Stomach smooth muscle (tissue), 2 donors: ENCODE measurements around the gene C1QTNF5.

Source experiments
- H3K27ac ChIP-seq: one replicate; pipeline ENCODE4 v1.7.0; 2013; ENCODE audit warnings: mild to moderate bottlenecking, low read length, inconsistent platforms
- H3K27me3 ChIP-seq, 2 donors: one replicate each; pipeline ENCODE4 v1.7.0; 2013; ENCODE audit warnings: low read length in 2 of 2; ENCODE audit not compliant: insufficient read depth in 2 of 2, control insufficient read depth in 1 of 2
- H3K36me3 ChIP-seq, 2 donors: one replicate each; pipeline ENCODE4 v1.7.0; 2013; ENCODE audit warnings: low read length in 2 of 2; ENCODE audit not compliant: control insufficient read depth in 2 of 2, insufficient read depth in 2 of 2
- H3K4me1 ChIP-seq: one replicate; pipeline ENCODE4 v1.7.0; 2013; ENCODE audit warnings: low read length; ENCODE audit not compliant: control insufficient read depth, insufficient read depth
- H3K4me3 ChIP-seq, 2 donors: one replicate each; pipeline ENCODE4 v1.7.0; 2013; ENCODE audit warnings: low read length in 2 of 2
- H3K9ac ChIP-seq, 2 donors: one replicate each; pipeline ENCODE4 v1.7.0; 2013; ENCODE audit warnings: low read length in 2 of 2, mild to moderate bottlenecking in 1 of 2
- H3K9me3 ChIP-seq, 2 donors: one replicate each; pipeline ENCODE4 v1.7.0; 2013; ENCODE audit warnings: low read length in 2 of 2; ENCODE audit not compliant: control insufficient read depth in 2 of 2
- donor health status: healthy.
- donor health status: Pancreatic carcinoma.

C1QTNF5 gene

GRCh38 chr11:119352857-119353260 is 12.2 kb upstream of the C1QTNF5 start:
- no peaks in the 10 kb centered on the region for H3K9me3 ChIP-seq
- H3K27me3 ChIP-seq, result no peaks in the 10 kb centered on the region
- peak overlapping the region; percentile 67 for H3K27ac ChIP-seq
- H3K9ac ChIP-seq, result peak overlapping the region; percentile 21 to 44
- H3K36me3 ChIP-seq, result peaks cover 4 to 9% of the 10 kb centered on the region in 2 donors
- peaks cover 31% of the 10 kb centered on the region for H3K4me1 ChIP-seq
- H3K4me3 ChIP-seq, result no peak overlapping the region

DNA sequence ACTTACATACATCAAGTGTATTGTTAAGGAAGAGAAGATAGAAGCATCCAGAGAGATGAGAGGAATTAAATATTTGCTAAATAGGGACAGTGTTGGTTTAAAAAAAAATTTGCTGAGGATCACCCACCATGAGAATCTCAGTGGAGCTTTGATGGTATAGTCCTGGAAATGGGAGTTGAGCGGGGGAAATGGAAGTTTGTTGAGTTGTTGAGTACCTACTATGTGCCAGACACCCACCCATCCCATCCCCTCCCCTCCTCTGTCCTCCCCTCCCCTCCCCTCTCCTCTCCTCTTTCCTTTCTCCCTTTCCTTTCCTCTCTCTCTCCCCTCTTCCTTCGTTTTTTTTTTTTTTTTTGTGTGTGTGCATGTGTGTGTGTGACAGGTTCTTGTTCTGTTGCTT is 10.5 kb upstream of the C1QTNF5 start:
- Histone ChIP-seq H3K9me3 (no peaks in the 10 kb centered on the region), H3K36me3 (peaks cover 0 to 3% of the 10 kb centered on the region in 2 donors), H3K27ac (no peak overlapping the region), H3K9ac (no peak overlapping the region), H3K4me3 (no peak overlapping the region), H3K27me3 (no peaks in the 10 kb centered on the region), H3K4me1 (peaks cover 35% of the 10 kb centered on the region)

DNA sequence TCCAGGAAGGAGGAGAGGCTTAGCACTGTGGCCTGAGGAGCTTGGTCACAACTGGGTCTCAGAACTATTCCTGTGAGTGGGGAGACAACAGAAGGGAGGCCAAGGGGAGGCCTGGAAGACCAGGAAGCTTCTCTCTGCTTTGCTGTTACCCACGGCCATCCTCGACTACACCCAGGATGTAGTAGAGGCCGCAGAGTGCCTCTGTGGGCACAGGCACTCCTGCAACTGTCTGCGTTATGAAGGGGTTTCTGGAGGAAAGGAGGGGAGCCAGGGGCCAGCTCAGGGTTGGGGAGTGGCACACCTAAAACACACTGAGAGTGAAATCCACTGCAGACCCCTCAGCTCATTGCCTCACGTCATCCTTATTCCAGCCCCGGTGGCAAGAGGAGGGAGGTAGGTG is 9.6 kb upstream of the C1QTNF5 start:
- H3K4me3 ChIP-seq, result no peak overlapping the region
- H3K27me3 ChIP-seq, result no peaks in the 10 kb centered on the region
- no peak overlapping the region for H3K27ac ChIP-seq
- H3K9me3 ChIP-seq, result no peaks in the 10 kb centered on the region
- peaks cover 0 to 1% of the 10 kb centered on the region in 2 donors for H3K36me3 ChIP-seq
- no peak overlapping the region for H3K9ac ChIP-seq
- H3K4me1 ChIP-seq, result peaks cover 35% of the 10 kb centered on the region

- no peaks in the 10 kb centered on the region for H3K36me3 ChIP-seq
- H3K4me3 ChIP-seq, result no peak overlapping the region
- peaks cover 32% of the 10 kb centered on the region for H3K4me1 ChIP-seq
- no peak overlapping the region for H3K9ac ChIP-seq
- H3K27ac ChIP-seq, result no peak overlapping the region
- H3K9me3 ChIP-seq, result no peaks in the 10 kb centered on the region
- no peaks in the 10 kb centered on the region for H3K27me3 ChIP-seq
Observed at GRCh38 chr11:119347940-119348605, 7.4 kb upstream of the C1QTNF5 start.

- Histone ChIP-seq H3K4me3 (no peak overlapping the region), H3K27ac (peak overlapping the region; percentile 37), H3K9me3 (no peaks in the 10 kb centered on the region), H3K27me3 (no peaks in the 10 kb centered on the region), H3K36me3 (no peaks in the 10 kb centered on the region), H3K9ac (peak overlapping the region in 1 of 2 donors; percentile 21), H3K4me1 (peaks cover 26% of the 10 kb centered on the region)
Observed at GRCh38 chr11:119347242-119347641, 6.6 kb upstream of the C1QTNF5 start.

- Histone ChIP-seq H3K4me3 (no peak within 1 kb of the TSS), H3K27me3 (no peaks in the 10 kb centered on the region), H3K4me1 (peaks cover 22% of the 10 kb centered on the region), H3K36me3 (no peaks in the 10 kb centered on the region), H3K27ac (peak within 1 kb of the TSS; percentile 37), H3K9ac (peak within 1 kb of the TSS in 1 of 2 donors; percentile 21), H3K9me3 (no peaks in the 10 kb centered on the region)
Observed at GRCh38 chr11:119346605-119347004, 5.9 kb upstream of the C1QTNF5 start, which contains the start of gene MFRP. MFRP (minus strand) TSS chr11:119346705; CDS start chr11:119346513, 192 bp downstream.

DNA sequence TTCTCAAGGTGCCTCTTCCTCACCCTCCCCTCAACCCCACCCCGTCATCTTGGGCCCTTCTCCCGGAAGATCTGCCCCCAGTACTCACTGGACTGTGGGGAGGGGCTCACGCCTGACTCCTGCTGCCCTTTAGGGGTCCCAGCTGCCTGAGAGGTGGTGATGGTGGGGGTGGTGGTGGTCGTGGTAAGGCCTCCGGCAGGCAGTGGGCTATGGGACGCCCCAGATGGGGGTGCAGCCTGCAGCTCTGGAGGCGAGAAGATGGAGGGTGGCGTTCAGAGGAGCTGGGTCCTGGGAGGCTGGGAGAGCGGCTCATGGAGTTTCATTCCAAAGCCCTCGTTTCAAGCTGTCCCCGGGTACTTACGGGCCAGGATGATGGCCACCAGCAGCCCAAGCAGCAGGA is 5.0 kb upstream of the C1QTNF5 start:
- Histone ChIP-seq H3K36me3 (no peaks in the 10 kb centered on the region), H3K4me1 (peaks cover 30% of the 10 kb centered on the region), H3K9ac (no peak overlapping the region), H3K27me3 (no peaks in the 10 kb centered on the region), H3K9me3 (no peaks in the 10 kb centered on the region), H3K4me3 (no peak overlapping the region), H3K27ac (no peak overlapping the region)

GRCh38 chr11:119344291-119345010 is 3.8 kb upstream of the C1QTNF5 start:
- Histone ChIP-seq H3K9me3 (no peaks in the 10 kb centered on the region), H3K4me3 (no peak overlapping the region), H3K27me3 (no peaks in the 10 kb centered on the region), H3K4me1 (peaks cover 40% of the 10 kb centered on the region), H3K9ac (no peak overlapping the region), H3K27ac (no peak overlapping the region), H3K36me3 (no peaks in the 10 kb centered on the region)

- peaks cover 47% of the 10 kb centered on the region for H3K4me1 ChIP-seq
- no peak overlapping the region for H3K4me3 ChIP-seq
- H3K27me3 ChIP-seq, result no peaks in the 10 kb centered on the region
- H3K9me3 ChIP-seq, result no peaks in the 10 kb centered on the region
- no peaks in the 10 kb centered on the region for H3K36me3 ChIP-seq
- no peak overlapping the region for H3K9ac ChIP-seq
- H3K27ac ChIP-seq, result no peak overlapping the region
Observed at GRCh38 chr11:119343726-119344125, 3.0 kb upstream of the C1QTNF5 start.

DNA sequence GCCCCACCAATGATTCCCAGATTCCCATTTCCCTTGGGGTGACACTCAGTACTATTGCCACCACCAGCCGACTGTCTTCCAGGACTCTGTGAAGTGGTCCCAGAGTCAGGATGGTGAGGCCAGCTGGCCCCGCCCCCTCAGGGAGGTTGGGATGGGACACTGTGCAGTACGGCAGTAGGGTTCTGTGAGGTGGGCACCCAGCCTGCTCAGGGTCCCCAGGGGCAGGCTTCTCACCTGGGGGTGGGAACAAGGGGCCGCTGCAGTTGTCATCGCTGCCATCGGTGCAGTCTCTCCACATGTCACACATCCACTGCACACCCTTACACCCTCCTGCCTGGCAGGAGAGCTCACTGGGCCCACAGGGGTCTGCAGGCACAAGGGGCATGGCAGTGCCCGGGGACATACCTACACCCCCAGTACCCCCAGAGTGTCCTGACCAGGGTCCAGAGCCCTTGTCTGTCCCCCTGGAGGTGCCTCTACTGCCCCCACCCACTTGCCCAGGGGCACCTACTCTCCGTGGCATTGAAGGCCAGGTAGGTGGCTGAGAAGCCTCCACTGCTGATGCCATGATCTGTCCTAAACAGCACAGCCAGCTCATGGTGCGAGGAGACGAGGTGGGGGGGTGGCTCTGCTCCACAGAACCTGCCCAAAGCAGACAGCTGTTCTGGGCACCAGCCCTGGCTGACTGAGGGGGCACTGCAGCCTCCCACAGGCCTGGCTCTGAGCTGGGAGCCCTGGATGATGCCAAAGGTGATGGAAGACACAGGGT is 1.9 kb upstream of the C1QTNF5 start:
- H3K4me1 ChIP-seq, result peaks cover 57% of the 10 kb centered on the region
- no peak overlapping the region for H3K4me3 ChIP-seq
- H3K9me3 ChIP-seq, result no peaks in the 10 kb centered on the region
- H3K9ac ChIP-seq, result no peak overlapping the region
- H3K27ac ChIP-seq, result no peak overlapping the region
- no peaks in the 10 kb centered on the region for H3K36me3 ChIP-seq
- H3K27me3 ChIP-seq, result no peaks in the 10 kb centered on the region
